HUES48 (cell line): ENCODE data around the gene KIF26B.
"Not testable (repeated sequence)": the region's sequence is repeated elsewhere in the genome, so short reads cannot be mapped to it uniquely, and the experiment has no call there.

Experiments used
- H3K27ac ChIP-seq: one replicate; pipeline ENCODE4 v1.7.0; 2013; ENCODE audit warnings: low read depth, low read length, inconsistent platforms
- H3K27me3 ChIP-seq: 2 replicates; pipeline ENCODE4 v1.6.1; 2013; ENCODE audit warnings: mild to moderate bottlenecking, low read length; ENCODE audit not compliant: control insufficient read depth, insufficient read depth
- H3K36me3 ChIP-seq: 2 replicates; pipeline ENCODE4 v1.6.1; 2013; ENCODE audit warnings: low read length; ENCODE audit not compliant: control insufficient read depth, insufficient read depth
- H3K4me1 ChIP-seq: 2 replicates; pipeline ENCODE4 v1.6.1; 2013; ENCODE audit warnings: mild to moderate bottlenecking, low read length; ENCODE audit not compliant: control insufficient read depth, insufficient read depth
- H3K4me3 ChIP-seq: 2 replicates; pipeline ENCODE4 v1.5.1; 2013; ENCODE audit warnings: mild to moderate bottlenecking, low read depth, low read length
- H3K9ac ChIP-seq: 2 replicates; pipeline ENCODE4 v1.6.1; 2013; ENCODE audit warnings: mild to moderate bottlenecking, low read depth, low read length, moderate library complexity
- H3K9me3 ChIP-seq: 2 replicates; pipeline ENCODE4 v1.6.1; 2013; ENCODE audit warnings: low read length; ENCODE audit not compliant: control insufficient read depth, insufficient read depth

The KIF26B gene

DNA sequence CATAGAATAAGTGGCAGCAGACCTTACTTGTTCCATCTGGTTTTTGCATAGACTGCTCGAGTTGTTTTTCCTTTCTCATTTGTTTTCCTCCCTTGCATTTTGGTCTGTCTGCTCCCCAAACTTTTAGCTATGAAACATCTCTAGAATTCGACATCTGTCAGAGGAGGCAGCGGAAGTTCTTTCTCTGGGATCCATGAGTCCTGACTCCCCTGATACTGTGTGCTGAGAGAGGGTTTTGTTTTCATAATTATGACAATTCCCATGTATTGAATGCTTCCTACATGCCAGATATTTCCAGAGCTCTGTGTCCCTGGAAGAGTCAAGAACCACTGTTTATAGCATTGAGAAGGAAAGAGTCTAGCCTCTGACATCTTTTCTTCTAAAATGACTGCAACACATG lies 172.6 kb downstream of the KIF26B start:
- Histone ChIP-seq H3K4me1 (0 out of 2 replicates have a peak, but pooled peaks cover 3% of the 10 kb centered on the region), H3K9me3 (no peaks in the 10 kb centered on the region), H3K4me3 (no peak overlapping the region), H3K9ac (no peak overlapping the region), H3K27ac (no peak overlapping the region), H3K36me3 (no peaks in the 10 kb centered on the region), H3K27me3 (no peaks in the 10 kb centered on the region)

DNA sequence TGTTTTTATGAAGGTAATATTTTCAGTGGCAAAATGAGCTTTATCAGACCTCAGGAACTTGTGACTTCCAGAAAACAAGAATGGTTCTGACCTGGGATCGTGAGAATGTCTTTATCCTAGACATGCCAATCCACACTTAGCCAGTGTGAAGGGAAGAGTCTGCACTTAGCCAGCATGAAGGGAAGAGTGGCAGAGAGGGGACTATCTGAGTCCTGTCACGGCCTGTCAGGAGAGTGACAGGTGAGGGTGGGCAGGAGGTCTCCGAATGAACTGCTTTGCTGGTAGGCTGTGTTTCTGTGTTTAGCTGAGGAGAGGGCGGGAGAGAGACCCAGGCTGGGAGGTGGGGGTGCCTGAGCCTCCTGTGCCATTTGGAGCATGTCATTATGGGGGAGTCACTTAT lies 173.1 kb downstream of the KIF26B start:
- H3K36me3 ChIP-seq: no peaks in the 10 kb centered on the region
- no peak overlapping the region for H3K9ac ChIP-seq
- no peaks in the 10 kb centered on the region for H3K27me3 ChIP-seq
- no peak overlapping the region for H3K4me3 ChIP-seq
- H3K27ac ChIP-seq: no peak overlapping the region
- 0 out of 2 replicates have a peak, but pooled peaks cover 3% of the 10 kb centered on the region for H3K4me1 ChIP-seq
- no peaks in the 10 kb centered on the region for H3K9me3 ChIP-seq

- no peaks in the 10 kb centered on the region for H3K9me3 ChIP-seq
- 0 out of 2 replicates have a peak, but pooled peaks cover 3% of the 10 kb centered on the region for H3K4me1 ChIP-seq
- H3K27me3 ChIP-seq: no peaks in the 10 kb centered on the region
- H3K4me3 ChIP-seq: no peak overlapping the region
- H3K9ac ChIP-seq: no peak overlapping the region
- H3K27ac ChIP-seq: no peak overlapping the region
- no peaks in the 10 kb centered on the region for H3K36me3 ChIP-seq
Observed at GRCh38 chr1:245330951-245331350, 176.2 kb downstream of the KIF26B start.

DNA sequence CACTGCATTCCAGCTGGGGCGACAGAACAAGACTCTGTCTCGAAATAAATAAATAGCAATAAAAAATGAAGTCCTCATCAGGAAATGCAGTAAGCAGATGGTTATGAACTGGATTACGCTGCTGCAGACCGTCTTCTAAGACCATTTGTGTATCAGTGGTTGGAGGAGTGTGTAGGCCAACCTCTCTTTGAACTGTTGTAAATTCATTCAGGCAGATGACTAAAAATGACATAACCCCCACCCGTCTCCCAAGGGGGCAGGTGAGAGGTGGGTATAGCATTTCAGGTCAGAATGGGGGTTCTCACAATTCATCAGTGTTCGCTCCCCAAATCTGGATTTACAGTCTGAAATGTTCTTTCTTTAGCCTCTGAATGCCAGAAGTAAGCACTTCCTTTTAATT lies 177.3 kb downstream of the KIF26B start:
- H3K27me3 ChIP-seq: no peaks in the 10 kb centered on the region
- no peaks in the 10 kb centered on the region for H3K36me3 ChIP-seq
- no peaks in the 10 kb centered on the region for H3K9me3 ChIP-seq
- peaks cover 10% of the 10 kb centered on the region for H3K4me1 ChIP-seq
- no peak overlapping the region for H3K9ac ChIP-seq
- no peak overlapping the region for H3K27ac ChIP-seq
- no peak overlapping the region for H3K4me3 ChIP-seq

GRCh38 chr1:245332513-245332912 lies 177.7 kb downstream of the KIF26B start:
- no peak overlapping the region for H3K9ac ChIP-seq
- no peak overlapping the region for H3K27ac ChIP-seq
- H3K27me3 ChIP-seq: no peaks in the 10 kb centered on the region
- peaks cover 10% of the 10 kb centered on the region for H3K4me1 ChIP-seq
- no peaks in the 10 kb centered on the region for H3K36me3 ChIP-seq
- no peaks in the 10 kb centered on the region for H3K9me3 ChIP-seq
- H3K4me3 ChIP-seq: no peak overlapping the region

DNA sequence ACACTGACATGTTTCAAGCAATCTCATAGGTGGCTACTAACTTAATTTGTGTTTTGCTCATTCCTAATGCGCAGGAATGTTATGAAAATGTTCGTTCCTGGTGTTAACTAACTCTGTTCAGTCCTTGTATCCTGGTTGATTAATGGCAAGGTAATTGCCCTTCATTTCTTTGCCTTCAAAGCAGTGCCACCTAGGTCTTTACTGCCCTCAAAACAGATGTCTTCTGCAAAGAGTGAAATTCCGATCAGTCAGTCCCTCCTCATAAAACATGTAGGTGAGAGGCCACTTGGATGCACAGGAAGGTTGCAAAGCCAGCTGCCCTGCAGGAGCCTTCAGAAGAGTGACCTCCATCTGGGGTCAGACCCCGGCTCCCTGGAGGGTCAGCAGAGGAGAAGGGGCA lies 179.4 kb downstream of the KIF26B start:
- peaks cover 10% of the 10 kb centered on the region for H3K4me1 ChIP-seq
- H3K4me3 ChIP-seq: no peak overlapping the region
- no peaks in the 10 kb centered on the region for H3K36me3 ChIP-seq
- no peaks in the 10 kb centered on the region for H3K27me3 ChIP-seq
- H3K9ac ChIP-seq: no peak overlapping the region
- H3K27ac ChIP-seq: no peak overlapping the region
- H3K9me3 ChIP-seq: no peaks in the 10 kb centered on the region

GRCh38 chr1:245334827-245335490 lies 180.2 kb downstream of the KIF26B start:
- Histone ChIP-seq H3K27me3 (no peaks in the 10 kb centered on the region), H3K9ac (no peak overlapping the region), H3K4me1 (peaks cover 10% of the 10 kb centered on the region), H3K36me3 (no peaks in the 10 kb centered on the region), H3K4me3 (no peak overlapping the region), H3K27ac (no peak overlapping the region), H3K9me3 (no peaks in the 10 kb centered on the region)

DNA sequence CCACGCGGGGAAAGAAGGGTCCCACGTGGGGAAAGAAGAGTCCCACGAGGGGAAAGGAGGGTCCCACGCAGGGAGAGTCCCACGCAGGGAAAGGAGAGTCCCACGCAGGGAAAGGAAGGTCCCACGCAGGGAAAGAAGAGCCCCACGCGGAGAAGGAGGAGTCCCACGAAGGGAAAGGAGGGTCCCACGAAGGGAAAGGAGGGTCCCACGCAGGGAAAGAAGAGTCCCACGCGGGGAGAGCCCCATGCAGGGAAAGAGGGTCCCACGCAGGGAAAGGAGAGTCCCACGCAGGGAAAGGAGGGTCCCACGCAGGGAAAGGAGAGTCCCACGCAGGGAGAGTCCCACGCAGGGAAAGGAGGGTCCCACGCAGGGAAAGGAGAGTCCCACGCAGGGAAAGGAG lies 180.9 kb downstream of the KIF26B start:
- not testable (repeated sequence) for H3K4me1 ChIP-seq, H3K27me3 ChIP-seq

GRCh38 chr1:245336149-245336983 lies 181.6 kb downstream of the KIF26B start:
- Histone ChIP-seq H3K4me1 (peaks cover 7% of the 10 kb centered on the region), H3K27ac (peak overlapping the region; percentile 49), H3K9ac (no peak overlapping the region), H3K9me3 (no peaks in the 10 kb centered on the region), H3K27me3 (no peaks in the 10 kb centered on the region), H3K4me3 (no peak overlapping the region), H3K36me3 (no peaks in the 10 kb centered on the region)

More for the DNA sequence above, 180.9 kb downstream of the KIF26B start:
- H3K36me3 ChIP-seq, H3K27ac ChIP-seq, H3K9ac ChIP-seq, H3K9me3 ChIP-seq, H3K4me3 ChIP-seq: not testable (repeated sequence)

GRCh38 chr1:245336984-245337355 lies 182.2 kb downstream of the KIF26B start:
- H3K27ac ChIP-seq: peak overlapping the region; percentile 49
- H3K36me3 ChIP-seq, H3K9me3 ChIP-seq, H3K4me3 ChIP-seq, H3K27me3 ChIP-seq, H3K4me1 ChIP-seq, H3K9ac ChIP-seq: not testable (repeated sequence)

GRCh38 chr1:245337829-245338484 lies 183.2 kb downstream of the KIF26B start:
- no peak overlapping the region for H3K9ac ChIP-seq
- peak overlapping the region; percentile 52 for H3K27ac ChIP-seq

More at GRCh38 chr1:245337829-245338484, 183.2 kb downstream of the KIF26B start:
- Histone ChIP-seq H3K9me3 (no peaks in the 10 kb centered on the region), H3K4me1 (peaks cover 7% of the 10 kb centered on the region), H3K4me3 (no peak overlapping the region), H3K27me3 (no peaks in the 10 kb centered on the region), H3K36me3 (no peaks in the 10 kb centered on the region)
